Liver (tissue), 3 donors: ENCODE results near the gene LLGL2.

ENCODE experiments used
- ATF3 ChIP-seq: IDR thresholded peaks from 2 replicates; pipeline ENCODE4 v1.6.1; 2016; ENCODE audit warnings: antibody characterized with exemption
- RAD21 ChIP-seq, 2 donors: IDR thresholded peaks; 2 replicates each; pipeline ENCODE4 v1.6.1; 2016; ENCODE audit warnings: antibody characterized with exemption in 2 of 2, mild to moderate bottlenecking in 2 of 2
- REST ChIP-seq: IDR thresholded peaks from 2 replicates; pipeline ENCODE4 v1.6.1; 2016; ENCODE audit warnings: antibody characterized with exemption, mild to moderate bottlenecking
- TAF1 ChIP-seq: conservative IDR thresholded peaks from 2 replicates; pipeline ENCODE4 v1.6.1; 2016; ENCODE audit warnings: antibody characterized with exemption, mild to moderate bottlenecking
- TF ChIP-seq, protein P1 (sequence below): fragments of 150-350 bp; IDR thresholded peaks from 2 replicates; pipeline ENCODE4 v1.5.1; 2017; ENCODE audit warnings: improper control_type of control experiment, low read depth, low read length; ENCODE audit not compliant: missing input control
- donor health status: healthy.
- donor health status: healthy.

DNA sequence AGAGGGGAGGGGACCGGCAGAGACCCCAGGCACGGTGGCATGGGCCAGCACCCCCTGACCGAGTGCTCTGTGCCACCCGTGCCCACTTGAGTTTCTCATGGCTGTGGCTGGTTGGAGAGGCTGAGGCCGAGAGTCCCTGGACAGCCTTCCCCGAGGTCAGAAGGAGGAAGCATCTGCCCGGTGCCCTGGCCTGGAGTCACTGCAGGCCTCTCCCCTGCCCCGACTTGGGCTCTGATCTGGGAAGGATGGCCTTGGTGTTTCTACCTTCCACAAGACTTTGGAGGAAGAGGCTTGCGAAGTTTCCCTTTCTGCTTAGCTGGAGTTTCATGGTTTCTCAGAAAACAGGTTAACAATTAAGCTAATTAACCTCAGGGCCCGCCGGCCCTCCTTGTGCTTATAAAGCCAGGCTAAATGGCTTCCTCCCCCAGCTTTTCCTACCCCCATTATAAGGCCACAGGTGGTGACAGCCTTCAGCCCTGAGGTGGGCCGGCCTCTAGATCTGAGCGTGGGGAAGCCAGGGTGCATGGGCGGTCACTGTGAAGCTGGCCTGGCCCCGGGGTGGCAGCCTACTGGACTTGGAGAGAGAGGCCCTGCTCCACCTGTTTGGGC is 17.3 kb downstream of the LLGL2 start:
- no peak for TF ChIP-seq TAF1
- TF ChIP-seq, protein P1, sequence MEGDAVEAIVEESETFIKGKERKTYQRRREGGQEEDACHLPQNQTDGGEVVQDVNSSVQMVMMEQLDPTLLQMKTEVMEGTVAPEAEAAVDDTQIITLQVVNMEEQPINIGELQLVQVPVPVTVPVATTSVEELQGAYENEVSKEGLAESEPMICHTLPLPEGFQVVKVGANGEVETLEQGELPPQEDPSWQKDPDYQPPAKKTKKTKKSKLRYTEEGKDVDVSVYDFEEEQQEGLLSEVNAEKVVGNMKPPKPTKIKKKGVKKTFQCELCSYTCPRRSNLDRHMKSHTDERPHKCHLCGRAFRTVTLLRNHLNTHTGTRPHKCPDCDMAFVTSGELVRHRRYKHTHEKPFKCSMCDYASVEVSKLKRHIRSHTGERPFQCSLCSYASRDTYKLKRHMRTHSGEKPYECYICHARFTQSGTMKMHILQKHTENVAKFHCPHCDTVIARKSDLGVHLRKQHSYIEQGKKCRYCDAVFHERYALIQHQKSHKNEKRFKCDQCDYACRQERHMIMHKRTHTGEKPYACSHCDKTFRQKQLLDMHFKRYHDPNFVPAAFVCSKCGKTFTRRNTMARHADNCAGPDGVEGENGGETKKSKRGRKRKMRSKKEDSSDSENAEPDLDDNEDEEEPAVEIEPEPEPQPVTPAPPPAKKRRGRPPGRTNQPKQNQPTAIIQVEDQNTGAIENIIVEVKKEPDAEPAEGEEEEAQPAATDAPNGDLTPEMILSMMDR: no peak
- TF ChIP-seq REST: no peak
- TF ChIP-seq RAD21 (IDR thresholded peaks at IDR 0.05): no peak
- no peak for TF ChIP-seq ATF3
